ENCODE results near the gene FBXO21.

DNA sequence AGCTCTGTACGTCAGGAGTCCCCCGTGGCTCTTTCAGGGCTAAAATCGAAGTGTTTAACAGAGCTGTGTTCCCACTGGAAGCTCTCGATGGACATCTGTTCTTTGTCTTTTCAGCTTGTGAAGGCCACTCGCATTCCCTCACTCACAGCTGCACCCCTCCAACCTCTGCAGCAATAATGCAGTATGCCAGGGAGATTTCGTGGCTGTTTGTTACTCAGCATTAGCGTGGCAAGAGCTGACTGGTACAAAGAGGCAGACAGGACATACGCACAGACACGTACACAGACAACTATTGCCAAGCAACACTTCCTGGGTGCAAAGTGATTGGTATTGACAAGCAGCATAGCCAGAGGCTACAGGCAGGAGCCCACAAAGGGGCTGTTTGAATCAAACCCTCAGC lies 11.8 kb upstream of the FBXO21 start:
- TF ChIP-seq, protein P1, sequence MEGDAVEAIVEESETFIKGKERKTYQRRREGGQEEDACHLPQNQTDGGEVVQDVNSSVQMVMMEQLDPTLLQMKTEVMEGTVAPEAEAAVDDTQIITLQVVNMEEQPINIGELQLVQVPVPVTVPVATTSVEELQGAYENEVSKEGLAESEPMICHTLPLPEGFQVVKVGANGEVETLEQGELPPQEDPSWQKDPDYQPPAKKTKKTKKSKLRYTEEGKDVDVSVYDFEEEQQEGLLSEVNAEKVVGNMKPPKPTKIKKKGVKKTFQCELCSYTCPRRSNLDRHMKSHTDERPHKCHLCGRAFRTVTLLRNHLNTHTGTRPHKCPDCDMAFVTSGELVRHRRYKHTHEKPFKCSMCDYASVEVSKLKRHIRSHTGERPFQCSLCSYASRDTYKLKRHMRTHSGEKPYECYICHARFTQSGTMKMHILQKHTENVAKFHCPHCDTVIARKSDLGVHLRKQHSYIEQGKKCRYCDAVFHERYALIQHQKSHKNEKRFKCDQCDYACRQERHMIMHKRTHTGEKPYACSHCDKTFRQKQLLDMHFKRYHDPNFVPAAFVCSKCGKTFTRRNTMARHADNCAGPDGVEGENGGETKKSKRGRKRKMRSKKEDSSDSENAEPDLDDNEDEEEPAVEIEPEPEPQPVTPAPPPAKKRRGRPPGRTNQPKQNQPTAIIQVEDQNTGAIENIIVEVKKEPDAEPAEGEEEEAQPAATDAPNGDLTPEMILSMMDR (conservative IDR thresholded peaks at IDR 0.05; ENCODE audit: low read depth, low read length): no peak
- TF ChIP-seq EZH2phosphoT487 (IDR thresholded peaks at IDR 0.05; ENCODE audit: borderline replicate concordance, low read length): no peak
